GM18868 (cell line): ENCODE measurements around the gene FCRLB.
A peak's percentile ranks its signal among the peaks of the same experiment; 100 is the strongest.
"Not testable (repeated sequence)": the region's sequence is repeated elsewhere in the genome, so short reads cannot be mapped to it uniquely, and the experiment has no call there.

ENCODE experiments used
- ATAC-seq: cut with Tn5 transposase; IDR thresholded peaks from one replicate; pipeline ENCODE4 v1.9.1; 2021; ENCODE audit warnings: mild to moderate bottlenecking, moderate library complexity; ENCODE audit not compliant: unreplicated experiment

Gene FCRLB, protein sequence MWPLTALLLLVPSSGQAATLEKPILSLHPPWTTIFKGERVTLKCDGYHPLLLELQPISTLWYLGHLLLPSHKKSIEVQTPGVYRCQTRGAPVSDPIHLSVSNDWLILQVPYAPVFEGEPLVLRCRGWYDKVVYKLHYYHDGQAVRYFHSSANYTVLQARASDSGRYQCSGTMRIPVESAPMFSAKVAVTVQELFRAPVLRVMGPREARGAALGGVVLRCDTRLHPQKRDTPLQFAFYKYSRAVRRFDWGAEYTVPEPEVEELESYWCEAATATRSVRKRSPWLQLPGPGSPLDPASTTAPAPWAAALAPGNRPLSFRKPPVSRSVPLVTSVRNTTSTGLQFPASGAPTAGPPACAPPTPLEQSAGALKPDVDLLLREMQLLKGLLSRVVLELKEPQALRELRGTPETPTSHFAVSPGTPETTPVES

GRCh38 chr1:161720956-161721737 lies at the start of gene FCRLB:
Gene FCRLB, plus strand, starts transcription at chr1:161721544. Its CDS starts 1,129 bp downstream, at chr1:161722673.
- no peak for ATAC-seq

DNA sequence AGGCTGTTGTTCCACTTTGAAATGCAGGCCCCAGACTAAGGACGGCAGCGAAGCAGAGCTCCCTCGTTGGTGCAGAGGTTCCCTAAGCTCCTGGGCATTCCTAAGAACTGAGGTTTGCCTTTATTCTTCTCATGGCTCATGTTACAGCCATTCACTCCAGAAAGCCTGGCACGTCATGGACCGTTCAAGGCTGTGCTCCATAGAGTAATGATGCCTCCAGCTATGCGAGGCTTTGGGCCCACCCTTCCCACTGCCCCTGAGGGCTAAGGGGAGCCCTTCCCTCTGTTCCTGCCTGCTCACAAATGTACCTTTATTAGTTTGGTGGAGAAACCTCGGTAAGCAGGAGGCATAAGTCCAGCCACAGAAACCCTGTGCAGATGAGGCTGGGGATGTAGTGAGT lies 47.9 kb upstream of the FCRLB start:
- not testable (repeated sequence) for ATAC-seq

DNA sequence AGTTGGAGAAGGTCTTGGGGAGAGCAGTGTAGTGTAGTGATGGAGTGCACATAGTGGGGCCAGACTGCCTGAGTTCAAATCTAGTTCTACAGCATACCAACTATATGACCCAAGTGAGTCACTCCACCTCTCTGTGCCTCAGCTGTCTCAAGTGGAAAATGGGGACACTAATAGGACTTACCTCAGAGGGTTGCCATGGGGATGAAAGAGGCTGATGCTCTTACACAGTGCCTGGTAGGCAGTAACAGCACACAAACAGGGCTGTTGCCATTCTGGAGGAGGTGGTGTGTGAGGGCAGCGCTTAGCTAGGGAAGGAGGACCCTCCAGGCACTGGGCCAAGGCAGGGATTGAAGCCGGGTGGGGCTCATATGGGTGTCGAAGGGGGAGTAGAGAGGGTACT lies 46.9 kb upstream of the FCRLB start:
- not testable (repeated sequence) for ATAC-seq

GRCh38 chr1:161674908-161675307 lies 46.4 kb upstream of the FCRLB start:
- not testable (repeated sequence) for ATAC-seq

DNA sequence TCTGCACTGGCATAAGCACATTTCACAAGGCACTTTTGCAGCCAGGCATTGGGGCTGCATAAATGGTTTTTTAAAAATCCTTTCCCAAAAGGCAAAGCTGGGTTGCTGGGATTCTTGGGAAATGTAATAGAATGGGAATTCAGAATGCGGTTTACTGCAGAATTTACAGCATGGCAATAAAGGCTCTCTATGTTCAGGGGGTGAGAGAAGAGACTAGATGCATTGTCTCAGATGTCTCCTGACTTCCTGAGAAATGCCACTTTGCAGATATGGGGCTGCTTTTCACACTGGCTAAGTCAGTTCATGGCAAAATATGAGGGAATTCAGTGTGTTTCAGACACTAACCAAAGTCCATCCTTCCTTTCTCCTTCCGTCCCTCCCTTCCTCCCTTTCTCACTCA lies 44.9 kb upstream of the FCRLB start:
- no peak for ATAC-seq

DNA sequence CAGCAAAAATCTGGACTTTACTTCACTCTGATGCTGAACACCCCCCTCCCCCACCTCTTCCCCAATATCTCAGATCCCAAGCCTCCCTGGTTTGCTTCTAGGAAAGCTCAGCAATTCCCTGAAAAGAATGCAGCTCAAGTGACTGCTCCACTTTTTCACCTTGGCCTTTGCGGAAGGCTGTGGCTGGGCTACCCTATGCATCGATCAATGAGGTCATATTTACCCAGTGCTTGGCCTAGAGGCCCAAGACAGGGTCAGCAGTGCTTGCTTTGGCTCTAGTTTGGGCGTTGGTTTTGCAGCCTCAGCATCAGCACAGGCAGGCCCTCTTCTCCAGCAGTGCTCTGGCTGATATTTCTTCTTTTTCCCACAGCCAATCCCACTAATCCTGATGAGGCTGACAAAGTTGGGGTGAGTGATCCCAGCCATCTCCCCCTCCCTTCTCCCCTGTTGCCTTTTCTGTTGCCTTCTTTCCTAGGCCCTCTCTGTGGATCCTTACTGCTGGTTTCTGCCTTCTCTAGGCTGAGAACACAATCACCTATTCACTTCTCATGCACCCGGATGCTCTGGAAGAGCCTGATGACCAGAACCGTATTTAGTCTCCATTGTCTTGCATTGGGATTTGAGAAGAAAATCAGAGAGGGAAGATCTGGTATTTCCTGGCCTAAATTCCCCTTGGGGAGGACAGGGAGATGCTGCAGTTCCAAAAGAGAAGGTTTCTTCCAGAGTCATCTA lies 44.2 kb upstream of the FCRLB start:
- no peak for ATAC-seq

GRCh38 chr1:161678500-161678899 lies 42.8 kb upstream of the FCRLB start:
- no peak for ATAC-seq

DNA sequence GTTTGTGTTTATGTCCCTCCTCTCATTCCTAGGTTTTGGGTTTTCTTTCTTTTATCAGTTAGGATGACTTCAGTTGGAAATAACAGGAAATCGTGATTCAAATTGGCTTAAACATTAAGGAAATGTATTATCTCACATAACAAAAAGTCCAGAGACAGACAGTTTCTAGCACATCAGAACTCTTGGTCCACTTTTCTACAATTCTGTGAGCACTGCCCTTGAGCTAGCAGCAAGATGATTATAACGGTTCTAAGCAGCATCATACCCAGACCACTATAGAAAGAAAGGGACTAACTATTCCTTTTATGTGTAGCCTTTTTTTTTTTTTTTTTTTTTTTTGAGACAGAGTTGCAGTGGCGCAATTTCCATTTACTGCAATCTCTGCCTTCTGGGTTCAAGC lies 39.5 kb upstream of the FCRLB start:
- ATAC-seq, result no peak

DNA sequence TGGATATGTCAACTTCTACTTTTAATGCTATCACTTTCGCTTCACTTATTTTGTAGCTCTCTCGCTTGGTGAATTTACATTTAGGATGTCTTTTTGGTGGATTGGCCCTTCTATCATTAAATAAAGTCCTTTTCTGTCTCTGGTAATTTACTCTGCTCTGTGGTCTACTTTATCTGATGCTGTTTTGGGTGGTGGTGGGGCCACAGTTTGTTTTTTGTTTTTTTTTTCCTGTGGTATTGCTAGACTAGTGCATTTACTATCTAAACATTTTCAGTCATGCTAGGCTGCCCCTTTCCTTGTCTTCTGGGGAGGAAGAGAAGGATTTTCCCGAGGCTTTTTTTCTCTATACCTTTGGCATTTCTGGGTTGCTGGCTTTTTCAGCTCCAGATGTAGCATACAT lies 32.4 kb upstream of the FCRLB start:
- ATAC-seq, result no peak

DNA sequence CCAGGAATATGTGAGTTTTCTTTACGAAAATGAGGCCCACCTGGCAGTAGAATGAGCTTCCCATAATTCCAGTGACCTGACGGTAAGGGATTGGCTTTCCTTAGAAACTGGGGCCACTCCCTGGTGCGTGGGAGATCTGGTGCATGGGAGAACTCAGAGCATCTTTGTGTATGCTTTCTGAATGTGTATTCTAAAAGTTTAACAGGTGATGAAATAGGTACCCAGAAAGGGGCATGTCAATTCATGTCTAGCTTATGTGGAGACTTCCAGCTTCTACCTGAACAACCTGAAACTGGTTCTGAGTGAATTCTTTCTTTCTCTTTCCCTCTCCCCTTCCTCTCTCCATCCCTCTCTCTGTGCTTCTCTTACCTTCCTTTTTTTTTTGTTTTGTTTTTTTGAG lies 29.5 kb upstream of the FCRLB start:
- ATAC-seq, result no peak

DNA sequence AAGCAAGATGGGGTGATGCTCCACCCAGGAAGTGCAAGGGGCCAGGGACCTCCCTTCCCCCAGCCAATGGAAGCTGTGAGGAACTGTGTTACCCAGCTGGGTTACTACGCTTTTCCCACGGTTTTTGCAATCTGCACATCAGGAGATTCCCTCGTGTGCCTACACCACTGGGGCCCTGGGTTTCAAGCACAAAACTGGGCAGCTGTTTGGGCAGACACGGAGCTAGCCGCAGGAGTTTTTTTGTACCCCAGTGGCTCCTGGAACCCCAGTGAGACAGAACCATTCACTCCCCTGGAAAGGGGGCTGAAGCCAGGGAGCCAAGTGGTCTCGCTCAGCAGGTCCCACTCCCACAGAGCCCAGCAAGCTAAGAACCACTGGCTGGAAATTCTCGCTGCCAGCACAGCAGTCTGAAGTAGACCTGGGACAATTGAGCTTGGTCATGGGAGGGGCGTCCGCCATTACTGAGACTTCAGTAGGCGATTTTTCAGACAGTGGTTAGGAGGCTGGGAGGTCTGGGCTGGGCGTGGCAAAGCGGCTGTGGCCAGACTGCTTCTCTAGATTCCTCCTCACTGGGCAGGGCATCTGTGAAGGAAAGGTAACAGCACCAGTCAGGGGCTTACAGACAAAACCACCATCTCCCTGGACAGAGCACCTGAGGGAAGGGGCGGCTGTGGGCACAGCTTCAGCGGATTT lies 28.2 kb upstream of the FCRLB start:
- not testable (repeated sequence) for ATAC-seq

GRCh38 chr1:161698302-161698701 lies 23.0 kb upstream of the FCRLB start:
- not testable (repeated sequence) for ATAC-seq

GRCh38 chr1:161702250-161702649 lies 19.1 kb upstream of the FCRLB start:
- no peak for ATAC-seq

GRCh38 chr1:161705537-161705936 lies 15.8 kb upstream of the FCRLB start:
- ATAC-seq, result no peak

- no peak for ATAC-seq
Observed at GRCh38 chr1:161706113-161706481, 15.2 kb upstream of the FCRLB start.

DNA sequence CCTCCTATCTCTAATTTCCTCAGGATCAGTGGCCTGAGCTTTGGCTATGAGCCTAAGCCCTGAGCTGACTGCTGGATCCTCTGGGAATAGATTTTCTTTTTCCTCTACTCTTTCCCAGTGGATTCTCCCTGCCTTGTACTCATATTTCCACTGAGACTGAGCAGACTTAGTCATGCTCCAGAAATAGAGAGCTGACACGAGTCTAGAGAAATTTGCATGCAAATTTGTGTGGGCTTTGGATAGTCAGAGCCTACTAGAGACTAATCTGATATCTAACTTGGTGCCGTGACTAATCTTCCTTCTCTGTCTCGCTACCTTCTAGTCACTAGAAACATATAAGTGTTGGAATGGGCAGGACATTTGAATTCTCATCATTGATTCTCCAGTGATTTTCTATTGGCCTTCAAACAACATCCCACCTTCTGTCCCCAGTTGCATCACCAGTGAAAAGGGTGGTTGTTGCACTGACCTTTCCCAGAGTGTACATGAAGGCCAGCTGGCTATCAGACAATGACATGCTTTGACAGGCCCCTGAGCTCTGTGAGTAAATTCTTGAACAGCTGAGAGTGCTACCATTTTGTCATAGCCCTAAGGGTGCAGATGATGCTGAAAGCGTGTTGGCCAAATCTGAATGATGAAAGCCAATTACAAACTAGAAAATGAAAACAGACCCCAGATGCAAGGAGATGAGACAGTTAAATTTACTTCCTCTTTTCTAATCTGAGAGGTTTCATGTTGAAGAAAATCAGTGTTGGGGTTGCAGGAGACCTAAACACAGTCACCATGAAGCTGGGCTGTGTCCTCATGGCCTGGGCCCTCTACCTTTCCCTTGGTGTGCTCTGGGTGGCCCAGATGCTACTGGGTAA lies 14.6 kb upstream of the FCRLB start, which contains the start of gene FCRLA:
Gene FCRLA (plus strand): TSS at position 748 of the 866 bp plus-strand sequence. CDS start 36 bp downstream, at position 784.
- peak; percentile 74 for ATAC-seq

- no peak for ATAC-seq
Observed at GRCh38 chr1:161707503-161707902, 13.8 kb upstream of the FCRLB start.

- no peak for ATAC-seq
Observed at GRCh38 chr1:161709373-161709772, 12.0 kb upstream of the FCRLB start.

- no peak for ATAC-seq
Observed at GRCh38 chr1:161710560-161710959, 10.8 kb upstream of the FCRLB start.
